HepG2 (cell line): ENCODE data around the gene NPHS1. TPM values are rescaled to one million over a fixed set of nuclear protein-coding genes. Genes with fewer than 3 reads are reported as not detected.

Experiments used
- ARHGAP35 ChIP-seq: sonication (generic); formaldehyde crosslinking; IDR thresholded peaks from 2 replicates; pipeline ENCODE4 v1.9.0; 2022; ENCODE audit warnings: mild to moderate bottlenecking, inconsistent platforms, moderate library complexity, missing genetic modification reagents, borderline replicate concordance
- DMAP1 ChIP-seq: IDR thresholded peaks from 2 replicates; pipeline ENCODE4 v1.6.1; 2016
- EP300 ChIP-seq, 3 experiments: sonication (generic) in 1 of 3; formaldehyde crosslinking in 1 of 3; IDR thresholded peaks; 2 replicates each; pipeline versions ENCODE4 v1.5.1 to v1.6.1; 2011 to 2020; ENCODE audit warnings: low read depth in 2 of 3, low read length in 2 of 3, borderline replicate concordance in 1 of 3, improper control_type of control experiment in 1 of 3, mild to moderate bottlenecking in 1 of 3, missing genetic modification reagents in 1 of 3, moderate library complexity in 1 of 3
- HDAC6 ChIP-seq: fragments of 200-600 bp; sonication (generic); IDR thresholded peaks from 2 replicates; pipeline ENCODE4 v1.7.0; 2017; ENCODE audit warnings: mild to moderate bottlenecking, antibody characterized with exemption, low read length, low read depth
- IKZF1 ChIP-seq: fragments of 450-650 bp; IDR thresholded peaks from 2 replicates; pipeline ENCODE4 v1.7.1; 2016
- KAT8 ChIP-seq: IDR thresholded peaks from 2 replicates; pipeline ENCODE4 v1.6.1; 2016; ENCODE audit warnings: missing genetic modification reagents, missing compliant biosample characterization
- KLF15 ChIP-seq: sonication (generic); formaldehyde crosslinking; IDR thresholded peaks from 2 replicates; pipeline ENCODE4 v1.8.1; 2023; ENCODE audit warnings: borderline replicate concordance, mild to moderate bottlenecking, inconsistent platforms, missing genetic modification reagents, mixed read lengths
- NONO ChIP-seq, 2 experiments: fragments of 450-650 bp in 1 of 2; sonication (generic) in 1 of 2; formaldehyde crosslinking in 1 of 2; IDR thresholded peaks in 1 of 2; conservative IDR thresholded peaks in 1 of 2; 2 replicates each; pipeline versions ENCODE4 v1.6.1 to v1.8.0; 2017 to 2022; ENCODE audit warnings: mild to moderate bottlenecking in 1 of 2, missing genetic modification reagents in 1 of 2, moderate library complexity in 1 of 2
- PHB2 ChIP-seq: fragments of 450-650 bp; IDR thresholded peaks from 2 replicates; pipeline ENCODE4 v1.6.1; 2018; ENCODE audit not compliant: partially characterized antibody
- TMF1 ChIP-seq: sonication (generic); formaldehyde crosslinking; IDR thresholded peaks from 2 replicates; pipeline ENCODE4 v1.8.1; 2022; ENCODE audit warnings: low read depth, missing genetic modification reagents
- ZNF160 ChIP-seq: sonication (generic); formaldehyde crosslinking; IDR thresholded peaks from 2 replicates; pipeline ENCODE4 v1.8.0; 2022; ENCODE audit warnings: mild to moderate bottlenecking, inconsistent platforms, missing genetic modification reagents
- ZNF550 ChIP-seq: sonication (generic); formaldehyde crosslinking; IDR thresholded peaks from 2 replicates; pipeline ENCODE4 v1.4.0; 2020; ENCODE audit warnings: mild to moderate bottlenecking, missing genetic modification reagents, borderline replicate concordance
- ZNF598 ChIP-seq: sonication (generic); formaldehyde crosslinking; IDR thresholded peaks from 2 replicates; pipeline ENCODE4 v1.5.1; 2020; ENCODE audit warnings: mild to moderate bottlenecking, missing genetic modification reagents, borderline replicate concordance
- ZNF609 ChIP-seq: sonication (generic); formaldehyde crosslinking; IDR thresholded peaks from 2 replicates; pipeline ENCODE4 v1.4.0; 2020; ENCODE audit warnings: mild to moderate bottlenecking, missing genetic modification reagents, borderline replicate concordance
- ZSCAN31 ChIP-seq: sonication (generic); formaldehyde crosslinking; IDR thresholded peaks from 2 replicates; pipeline ENCODE4 v1.5.0; 2020; ENCODE audit warnings: low read depth, mild to moderate bottlenecking, missing genetic modification reagents
- polyA plus RNA-seq, 8 experiments: library from polyadenylated mRNA; depleted of rRNA in 3 of 8; stranded (reverse) in 7 of 8; unstranded in 1 of 8; fragments of >200 nt; fragmentation: Illumina TruSeq in 4 of 8; extraction: Trizol in 4 of 8; gene quantifications; 2 replicates each; pipeline versions ENCODE4 v1.2.1 to v1.2.3, GENCODE V29; 2011 to 2016; ENCODE audit warnings: low read depth in 4 of 8, missing spikeins in 1 of 8, mixed read lengths in 1 of 8; ENCODE audit not compliant: insufficient read depth in 1 of 8
- total RNA-seq, 5 experiments: library from RNA; depleted of rRNA; stranded (reverse); fragments of >200 nt; fragmentation: Illumina TruSeq; extraction: Trizol; gene quantifications; 2 replicates each; pipeline ENCODE4 v1.2.3, GENCODE V29; 2016; ENCODE audit warnings: low read depth in 1 of 5
- TF ChIP-seq, protein P1 (sequence below): IDR thresholded peaks from 2 replicates; pipeline ENCODE4 v1.6.1; 2016; ENCODE audit warnings: missing biosample characterization, missing genetic modification reagents, low read depth
- TF ChIP-seq, protein P2 (sequence below): sonication (generic); formaldehyde crosslinking; IDR thresholded peaks from 2 replicates; pipeline ENCODE4 v1.4.0; 2020; ENCODE audit warnings: missing genetic modification reagents, mild to moderate bottlenecking, borderline replicate concordance
- TF ChIP-seq, protein P3 (sequence below): sonication (generic); formaldehyde crosslinking; IDR thresholded peaks from 2 replicates; pipeline ENCODE4 v1.5.0; 2020; ENCODE audit warnings: missing genetic modification reagents

The NPHS1 gene
- total and polyA plus RNA-seq, 2 of the 13 experiments (the other 11 are each of a cell fraction or from before 2014, with no cell fraction given) = not detected

DNA sequence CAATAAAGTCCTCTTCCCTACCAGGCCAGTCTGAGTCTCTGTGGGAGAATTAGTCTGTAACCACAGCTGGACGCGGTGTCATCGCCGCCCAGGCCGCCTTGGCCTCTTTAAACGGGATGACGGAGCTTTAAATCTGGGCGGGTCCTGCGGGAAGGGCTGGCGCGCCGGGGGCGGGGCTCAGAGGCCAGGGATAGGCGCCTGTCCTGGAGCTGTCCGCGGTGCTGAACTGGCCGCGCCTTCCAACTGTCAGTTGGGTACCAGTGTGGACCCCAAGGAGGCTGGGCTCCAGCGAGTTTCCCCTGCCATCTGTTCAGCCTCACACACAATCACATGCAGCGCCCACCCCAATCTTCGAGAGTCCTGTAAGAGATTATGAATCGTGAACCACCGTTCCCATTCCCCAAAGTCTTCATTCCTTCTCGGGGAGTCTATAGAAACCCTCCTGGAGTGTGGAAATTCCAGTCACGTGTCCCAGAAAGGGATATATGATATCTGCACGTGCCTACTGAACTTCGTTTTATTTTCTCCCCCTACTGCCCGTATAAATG is 27.5 kb upstream of the NPHS1 start (continued):
- TF ChIP-seq, protein P1, sequence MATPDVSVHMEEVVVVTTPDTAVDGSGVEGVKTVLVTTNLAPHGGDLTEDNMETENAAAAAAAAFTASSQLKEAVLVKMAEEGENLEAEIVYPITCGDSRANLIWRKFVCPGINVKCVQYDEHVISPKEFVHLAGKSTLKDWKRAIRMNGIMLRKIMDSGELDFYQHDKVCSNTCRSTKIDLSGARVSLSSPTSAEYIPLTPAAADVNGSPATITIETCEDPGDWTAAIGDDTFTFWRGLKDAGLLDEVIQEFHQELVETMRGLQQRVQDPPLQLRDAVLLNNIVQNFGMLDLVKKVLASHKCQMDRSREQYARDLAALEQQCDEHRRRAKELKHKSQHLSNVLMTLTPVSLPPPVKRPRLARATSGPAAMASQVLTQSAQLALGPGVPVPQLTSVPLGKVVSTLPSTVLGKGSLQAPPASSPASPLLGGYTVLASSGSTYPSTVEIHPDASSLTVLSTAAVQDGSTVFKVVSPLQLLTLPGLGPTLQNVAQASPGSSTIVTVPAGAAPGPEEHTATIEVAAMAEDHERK (CRISPR knock-in tag) = no peak
- TF ChIP-seq KLF15 (CRISPR knock-in tag) (peak; percentile 94; the same call in 1 of the 2 replicates), HDAC6 (no peak), ZSCAN31 (CRISPR knock-in tag) (peak; percentile 82), ZNF160 (CRISPR knock-in tag) (peak; percentile 88; the same call in 1 of the 2 replicates), ARHGAP35 (peak; percentile 86), ZNF609 (CRISPR knock-in tag) (0 out of 2 replicates have a peak, but pooled peaks have one; percentile 42), ZNF550 (CRISPR knock-in tag) (no peak), NONO (IDR thresholded peaks at IDR 0.05) (no peak), NONO (CRISPR knock-in tag; conservative IDR thresholded peaks at IDR 0.05) (no peak), TMF1 (CRISPR knock-in tag) (peak; percentile 78; the same call in 1 of the 2 replicates), ZNF598 (0 out of 2 replicates have a peak, but pooled peaks have one; percentile 54), EP300 (IDR thresholded peaks at IDR 0.05; ENCODE audit: low read depth in 2 of 2, low read length in 2 of 2) (no peak), EP300 (CRISPR knock-in tag; IDR thresholded peaks at IDR 0.05; ENCODE audit: borderline replicate concordance) (no peak), PHB2 (no peak), KAT8 (CRISPR knock-in tag) (peak; percentile 78), DMAP1 (CRISPR knock-in tag) (peak; percentile 48; the same call in 1 of the 2 replicates), IKZF1 (no peak)
- TF ChIP-seq, protein P2, sequence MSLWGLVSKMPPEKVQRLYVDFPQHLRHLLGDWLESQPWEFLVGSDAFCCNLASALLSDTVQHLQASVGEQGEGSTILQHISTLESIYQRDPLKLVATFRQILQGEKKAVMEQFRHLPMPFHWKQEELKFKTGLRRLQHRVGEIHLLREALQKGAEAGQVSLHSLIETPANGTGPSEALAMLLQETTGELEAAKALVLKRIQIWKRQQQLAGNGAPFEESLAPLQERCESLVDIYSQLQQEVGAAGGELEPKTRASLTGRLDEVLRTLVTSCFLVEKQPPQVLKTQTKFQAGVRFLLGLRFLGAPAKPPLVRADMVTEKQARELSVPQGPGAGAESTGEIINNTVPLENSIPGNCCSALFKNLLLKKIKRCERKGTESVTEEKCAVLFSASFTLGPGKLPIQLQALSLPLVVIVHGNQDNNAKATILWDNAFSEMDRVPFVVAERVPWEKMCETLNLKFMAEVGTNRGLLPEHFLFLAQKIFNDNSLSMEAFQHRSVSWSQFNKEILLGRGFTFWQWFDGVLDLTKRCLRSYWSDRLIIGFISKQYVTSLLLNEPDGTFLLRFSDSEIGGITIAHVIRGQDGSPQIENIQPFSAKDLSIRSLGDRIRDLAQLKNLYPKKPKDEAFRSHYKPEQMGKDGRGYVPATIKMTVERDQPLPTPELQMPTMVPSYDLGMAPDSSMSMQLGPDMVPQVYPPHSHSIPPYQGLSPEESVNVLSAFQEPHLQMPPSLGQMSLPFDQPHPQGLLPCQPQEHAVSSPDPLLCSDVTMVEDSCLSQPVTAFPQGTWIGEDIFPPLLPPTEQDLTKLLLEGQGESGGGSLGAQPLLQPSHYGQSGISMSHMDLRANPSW (CRISPR knock-in tag) = no peak
- TF ChIP-seq, protein P3, sequence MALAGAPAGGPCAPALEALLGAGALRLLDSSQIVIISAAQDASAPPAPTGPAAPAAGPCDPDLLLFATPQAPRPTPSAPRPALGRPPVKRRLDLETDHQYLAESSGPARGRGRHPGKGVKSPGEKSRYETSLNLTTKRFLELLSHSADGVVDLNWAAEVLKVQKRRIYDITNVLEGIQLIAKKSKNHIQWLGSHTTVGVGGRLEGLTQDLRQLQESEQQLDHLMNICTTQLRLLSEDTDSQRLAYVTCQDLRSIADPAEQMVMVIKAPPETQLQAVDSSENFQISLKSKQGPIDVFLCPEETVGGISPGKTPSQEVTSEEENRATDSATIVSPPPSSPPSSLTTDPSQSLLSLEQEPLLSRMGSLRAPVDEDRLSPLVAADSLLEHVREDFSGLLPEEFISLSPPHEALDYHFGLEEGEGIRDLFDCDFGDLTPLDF (CRISPR knock-in tag) = peak; percentile 79
